ENCODE results near the gene TENT5C.

TENT5C gene

DNA sequence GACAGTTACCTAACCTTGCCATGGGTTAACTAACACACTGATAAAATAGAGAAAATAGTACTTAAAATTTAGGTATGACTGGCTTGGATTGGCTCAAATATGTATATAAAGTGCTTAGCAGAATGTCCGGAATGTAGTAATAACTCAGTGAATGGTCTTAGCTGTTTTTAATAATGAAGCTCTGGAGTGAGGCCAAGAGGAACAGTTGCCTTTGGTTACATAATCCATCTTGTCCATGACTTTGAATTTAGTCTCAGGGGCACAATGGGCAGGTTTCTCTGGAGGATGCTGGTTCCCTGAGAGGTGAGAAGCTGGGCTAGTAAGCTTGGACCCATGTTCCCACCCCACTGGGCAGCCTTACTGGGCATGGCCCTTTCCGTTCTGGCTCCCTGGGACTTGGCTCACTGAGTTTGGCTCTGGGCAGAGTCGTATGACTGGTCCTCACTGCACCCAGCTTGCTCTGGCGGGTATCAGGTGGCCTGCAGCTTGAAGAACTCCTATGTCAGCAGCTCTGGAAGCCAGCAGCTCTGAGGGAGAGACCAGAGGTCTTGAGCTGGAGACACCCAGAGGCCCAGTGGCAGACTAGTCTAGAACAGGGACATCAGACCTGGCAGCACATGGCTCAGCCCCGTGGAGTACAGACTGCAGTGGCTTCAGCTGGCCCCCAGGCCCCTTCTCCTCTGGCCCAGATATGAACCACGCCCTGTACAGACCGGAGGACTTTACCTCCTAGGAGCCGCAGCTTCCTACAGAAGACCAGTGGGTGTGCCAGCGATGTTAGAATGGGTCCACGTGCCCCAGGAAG, 40.4 kb downstream of the TENT5C start:
- ChIA-PET POLR2A (no interaction called here), CTCF (interaction anchor here (0.8 kb wide), 1 partner anchor 10 kb away, joined by 3 read pairs; no protein-coding TSS in a partner anchor)
- Histone ChIP-seq H3K27ac (ENCODE audit: extremely low read depth, low read depth, low read length) (no peak overlapping the region), H3K4me3 (ENCODE audit: low read depth, low read length) (no peak overlapping the region), H3K36me3 (ENCODE audit: control insufficient read depth in 2 of 2, insufficient read depth in 1 of 2, low read length in 2 of 2) (no peaks in the 10 kb centered on the region), H3K4me1 (ENCODE audit: control insufficient read depth, insufficient read depth, low read length) (no peaks in the 10 kb centered on the region), H3K9me3 (ENCODE audit: control insufficient read depth, insufficient read depth, low read depth, low read length) (no peaks in the 10 kb centered on the region)
- TF ChIP-seq ZNF10 (tag by site-specific recombination; IDR thresholded peaks at IDR 0.05) (no peak), ZNF114 (tag by site-specific recombination; IDR thresholded peaks at IDR 0.05) (no peak), ZNF514 (tag by site-specific recombination; IDR thresholded peaks at IDR 0.05) (no peak), SP7 (tag by site-specific recombination; IDR thresholded peaks at IDR 0.05) (no peak), ZBTB44 (tag by site-specific recombination; IDR thresholded peaks at IDR 0.05) (no peak), IKZF3 (tag by site-specific recombination; IDR thresholded peaks at IDR 0.05) (no peak), CTCF (tag by site-specific recombination; IDR thresholded peaks at IDR 0.05) (no peak), ZNF658 (tag by site-specific recombination; IDR thresholded peaks at IDR 0.05) (no peak)

DNA sequence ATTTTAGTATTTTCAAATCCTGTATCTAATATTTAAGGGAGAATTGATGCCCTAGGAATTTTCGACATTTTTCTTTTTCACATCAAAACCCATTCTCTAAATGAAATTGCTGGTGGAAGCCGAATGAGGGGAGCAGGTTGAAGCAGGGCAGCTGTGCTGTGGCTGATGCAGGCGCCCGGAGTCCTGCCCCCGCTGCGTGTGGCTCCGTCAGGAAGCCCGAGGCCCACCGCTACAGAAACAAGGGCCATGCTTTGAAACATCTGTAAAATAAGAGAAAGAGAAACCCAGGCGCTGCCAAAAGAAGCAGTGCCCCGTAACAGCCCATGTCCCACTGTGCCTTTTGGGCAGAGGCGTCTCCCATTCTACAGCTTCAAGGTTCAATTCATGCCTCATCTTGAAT, 41.1 kb downstream of the TENT5C start:
- H3K4me1 ChIP-seq (ENCODE audit: control insufficient read depth, insufficient read depth, low read length): no peaks in the 10 kb centered on the region
- ChIA-PET POLR2A (no interaction called here), CTCF (no interaction called here)
- no peak for TF ChIP-seq ZNF501 (tag by site-specific recombination; IDR thresholded peaks at IDR 0.05)
- TF ChIP-seq AEBP2 (tag by site-specific recombination; IDR thresholded peaks at IDR 0.05; ENCODE audit: borderline replicate concordance): no peak
- TF ChIP-seq, protein P1, sequence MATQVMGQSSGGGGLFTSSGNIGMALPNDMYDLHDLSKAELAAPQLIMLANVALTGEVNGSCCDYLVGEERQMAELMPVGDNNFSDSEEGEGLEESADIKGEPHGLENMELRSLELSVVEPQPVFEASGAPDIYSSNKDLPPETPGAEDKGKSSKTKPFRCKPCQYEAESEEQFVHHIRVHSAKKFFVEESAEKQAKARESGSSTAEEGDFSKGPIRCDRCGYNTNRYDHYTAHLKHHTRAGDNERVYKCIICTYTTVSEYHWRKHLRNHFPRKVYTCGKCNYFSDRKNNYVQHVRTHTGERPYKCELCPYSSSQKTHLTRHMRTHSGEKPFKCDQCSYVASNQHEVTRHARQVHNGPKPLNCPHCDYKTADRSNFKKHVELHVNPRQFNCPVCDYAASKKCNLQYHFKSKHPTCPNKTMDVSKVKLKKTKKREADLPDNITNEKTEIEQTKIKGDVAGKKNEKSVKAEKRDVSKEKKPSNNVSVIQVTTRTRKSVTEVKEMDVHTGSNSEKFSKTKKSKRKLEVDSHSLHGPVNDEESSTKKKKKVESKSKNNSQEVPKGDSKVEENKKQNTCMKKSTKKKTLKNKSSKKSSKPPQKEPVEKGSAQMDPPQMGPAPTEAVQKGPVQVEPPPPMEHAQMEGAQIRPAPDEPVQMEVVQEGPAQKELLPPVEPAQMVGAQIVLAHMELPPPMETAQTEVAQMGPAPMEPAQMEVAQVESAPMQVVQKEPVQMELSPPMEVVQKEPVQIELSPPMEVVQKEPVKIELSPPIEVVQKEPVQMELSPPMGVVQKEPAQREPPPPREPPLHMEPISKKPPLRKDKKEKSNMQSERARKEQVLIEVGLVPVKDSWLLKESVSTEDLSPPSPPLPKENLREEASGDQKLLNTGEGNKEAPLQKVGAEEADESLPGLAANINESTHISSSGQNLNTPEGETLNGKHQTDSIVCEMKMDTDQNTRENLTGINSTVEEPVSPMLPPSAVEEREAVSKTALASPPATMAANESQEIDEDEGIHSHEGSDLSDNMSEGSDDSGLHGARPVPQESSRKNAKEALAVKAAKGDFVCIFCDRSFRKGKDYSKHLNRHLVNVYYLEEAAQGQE (tag by site-specific recombination; IDR thresholded peaks at IDR 0.05): no peak
- TF ChIP-seq, protein P2, sequence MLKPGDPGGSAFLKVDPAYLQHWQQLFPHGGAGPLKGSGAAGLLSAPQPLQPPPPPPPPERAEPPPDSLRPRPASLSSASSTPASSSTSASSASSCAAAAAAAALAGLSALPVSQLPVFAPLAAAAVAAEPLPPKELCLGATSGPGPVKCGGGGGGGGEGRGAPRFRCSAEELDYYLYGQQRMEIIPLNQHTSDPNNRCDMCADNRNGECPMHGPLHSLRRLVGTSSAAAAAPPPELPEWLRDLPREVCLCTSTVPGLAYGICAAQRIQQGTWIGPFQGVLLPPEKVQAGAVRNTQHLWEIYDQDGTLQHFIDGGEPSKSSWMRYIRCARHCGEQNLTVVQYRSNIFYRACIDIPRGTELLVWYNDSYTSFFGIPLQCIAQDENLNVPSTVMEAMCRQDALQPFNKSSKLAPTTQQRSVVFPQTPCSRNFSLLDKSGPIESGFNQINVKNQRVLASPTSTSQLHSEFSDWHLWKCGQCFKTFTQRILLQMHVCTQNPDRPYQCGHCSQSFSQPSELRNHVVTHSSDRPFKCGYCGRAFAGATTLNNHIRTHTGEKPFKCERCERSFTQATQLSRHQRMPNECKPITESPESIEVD (tag by site-specific recombination; IDR thresholded peaks at IDR 0.05): no peak
- TF ChIP-seq ZNF114 (tag by site-specific recombination; IDR thresholded peaks at IDR 0.05): no peak
- no peak for TF ChIP-seq YY2 (tag by site-specific recombination; IDR thresholded peaks at IDR 0.05)
- no peak for TF ChIP-seq ZNF157 (tag by site-specific recombination; IDR thresholded peaks at IDR 0.05)
- TF ChIP-seq, protein P3, sequence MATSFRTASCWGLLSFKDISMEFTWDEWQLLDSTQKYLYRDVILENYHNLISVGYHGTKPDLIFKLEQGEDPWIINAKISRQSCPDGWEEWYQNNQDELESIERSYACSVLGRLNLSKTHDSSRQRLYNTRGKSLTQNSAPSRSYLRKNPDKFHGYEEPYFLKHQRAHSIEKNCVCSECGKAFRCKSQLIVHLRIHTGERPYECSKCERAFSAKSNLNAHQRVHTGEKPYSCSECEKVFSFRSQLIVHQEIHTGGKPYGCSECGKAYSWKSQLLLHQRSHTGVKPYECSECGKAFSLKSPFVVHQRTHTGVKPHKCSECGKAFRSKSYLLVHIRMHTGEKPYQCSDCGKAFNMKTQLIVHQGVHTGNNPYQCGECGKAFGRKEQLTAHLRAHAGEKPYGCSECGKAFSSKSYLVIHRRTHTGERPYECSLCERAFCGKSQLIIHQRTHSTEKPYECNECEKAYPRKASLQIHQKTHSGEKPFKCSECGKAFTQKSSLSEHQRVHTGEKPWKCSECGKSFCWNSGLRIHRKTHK (tag by site-specific recombination; IDR thresholded peaks at IDR 0.05): no peak
- TF ChIP-seq KLF10 (tag by site-specific recombination; IDR thresholded peaks at IDR 0.05): no peak
- no peak for TF ChIP-seq ZSCAN16 (tag by site-specific recombination; IDR thresholded peaks at IDR 0.05)
- no peak for TF ChIP-seq ZNF169 (tag by site-specific recombination; IDR thresholded peaks at IDR 0.05)
- TF ChIP-seq, protein P4, sequence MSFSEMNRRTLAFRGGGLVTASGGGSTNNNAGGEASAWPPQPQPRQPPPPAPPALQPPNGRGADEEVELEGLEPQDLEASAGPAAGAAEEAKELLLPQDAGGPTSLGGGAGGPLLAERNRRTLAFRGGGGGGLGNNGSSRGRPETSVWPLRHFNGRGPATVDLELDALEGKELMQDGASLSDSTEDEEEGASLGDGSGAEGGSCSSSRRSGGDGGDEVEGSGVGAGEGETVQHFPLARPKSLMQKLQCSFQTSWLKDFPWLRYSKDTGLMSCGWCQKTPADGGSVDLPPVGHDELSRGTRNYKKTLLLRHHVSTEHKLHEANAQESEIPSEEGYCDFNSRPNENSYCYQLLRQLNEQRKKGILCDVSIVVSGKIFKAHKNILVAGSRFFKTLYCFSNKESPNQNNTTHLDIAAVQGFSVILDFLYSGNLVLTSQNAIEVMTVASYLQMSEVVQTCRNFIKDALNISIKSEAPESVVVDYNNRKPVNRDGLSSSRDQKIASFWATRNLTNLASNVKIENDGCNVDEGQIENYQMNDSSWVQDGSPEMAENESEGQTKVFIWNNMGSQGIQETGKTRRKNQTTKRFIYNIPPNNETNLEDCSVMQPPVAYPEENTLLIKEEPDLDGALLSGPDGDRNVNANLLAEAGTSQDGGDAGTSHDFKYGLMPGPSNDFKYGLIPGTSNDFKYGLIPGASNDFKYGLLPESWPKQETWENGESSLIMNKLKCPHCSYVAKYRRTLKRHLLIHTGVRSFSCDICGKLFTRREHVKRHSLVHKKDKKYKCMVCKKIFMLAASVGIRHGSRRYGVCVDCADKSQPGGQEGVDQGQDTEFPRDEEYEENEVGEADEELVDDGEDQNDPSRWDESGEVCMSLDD (tag by site-specific recombination; IDR thresholded peaks at IDR 0.05): no peak

More for the DNA sequence above, 41.1 kb downstream of the TENT5C start:
- Histone ChIP-seq H3K4me3 (ENCODE audit: low read depth, low read length) (no peak overlapping the region), H3K27ac (ENCODE audit: extremely low read depth, low read depth, low read length) (no peak overlapping the region), H3K36me3 (ENCODE audit: control insufficient read depth in 2 of 2, insufficient read depth in 1 of 2, low read length in 2 of 2) (no peaks in the 10 kb centered on the region), H3K9me3 (ENCODE audit: control insufficient read depth, insufficient read depth, low read depth, low read length) (no peaks in the 10 kb centered on the region)

Measured in HEK293 (cell line).